ENCODE results near the gene EZH1. TPM values are rescaled to one million over a fixed set of nuclear protein-coding genes. Genes with fewer than 3 reads are reported as not detected.
"Not testable (repeated sequence)": the region's sequence is repeated elsewhere in the genome, so short reads cannot be mapped to it uniquely, and the experiment has no call there.

EZH1 gene
- total and polyA plus RNA-seq, 2 of the 4 experiments (the other 2 are of a cell fraction): 17.6 to 27.3 TPM

GRCh38 chr17:42667088-42667951 lies 77.5 kb downstream of the EZH1 start:
- Histone ChIP-seq H2AFZ (replicated peaks; ENCODE audit: low read length, poor library complexity) (peak overlapping the region; percentile 44), H4K20me1 (ENCODE audit: insufficient read depth, low read length) (peaks cover 16% of the 10 kb centered on the region), H3K14ac (replicated peaks; ENCODE audit: low read depth, low read length) (no peak overlapping the region; the same call in 1 of the 2 replicates), H3K4me1 (ENCODE audit: control insufficient read depth, insufficient read depth, low read length) (peaks cover 10% of the 10 kb centered on the region), H2BK15ac (ENCODE audit: low read depth, low read length) (no peak overlapping the region), H3K27me3 (ENCODE audit: control insufficient read depth, insufficient read depth, low read length) (no peaks in the 10 kb centered on the region), H3K9ac (ENCODE audit: low read depth, low read length) (no peak overlapping the region), H3K56ac (ENCODE audit: extremely low read depth, insufficient read depth, low read length) (no peak overlapping the region), H3K9me3 (ENCODE audit: control insufficient read depth, insufficient read depth, low read length) (no peaks in the 10 kb centered on the region), H2BK20ac (ENCODE audit: low read depth, low read length) (0 out of 2 replicates have a peak overlapping the region, but pooled peaks have one; percentile 12), H2AK9ac (replicated peaks; ENCODE audit: low read depth, low read length, poor library complexity) (peak overlapping the region; percentile 1), H4K91ac (ENCODE audit: insufficient read depth, low read depth, low read length) (no peak overlapping the region), H4K8ac (ENCODE audit: low read depth in 2 of 2, low read length in 2 of 2) (peak overlapping the region in 1 of 2 experiments; percentile 23; a peak in 1 of 4 replicates), H3K23ac (ENCODE audit: low read depth, low read length) (no peak overlapping the region), H3K27ac (ENCODE audit: insufficient read depth, low read length) (peak overlapping the region; percentile 46; the same call in 1 of the 2 replicates), H2BK5ac (ENCODE audit: low read depth, low read length, poor library complexity, severe bottlenecking) (peak overlapping the region; percentile 41), H3K79me1 (ENCODE audit: low read depth in 1 of 2, low read length in 2 of 2) (peaks cover 2 to 36% of the 10 kb centered on the region in 2 experiments; a peak in 2 of 4 replicates), H3K18ac (ENCODE audit: low read depth, low read length) (no peak overlapping the region), H2BK120ac (ENCODE audit: low read depth, low read length) (no peak overlapping the region), H3K9me1 (ENCODE audit: insufficient read depth, low read length) (peaks cover 9% of the 10 kb centered on the region; the same call in 1 of the 2 replicates), H4K5ac (ENCODE audit: low read depth, low read length) (no peak overlapping the region), H3K4me2 (ENCODE audit: low read depth, low read length) (no peak overlapping the region), H3K4me3 (ENCODE audit: insufficient read depth, low read depth, low read length) (no peak overlapping the region), H3K4ac (ENCODE audit: low read depth, low read length) (peak overlapping the region; percentile 12; the same call in 1 of the 2 replicates), H2AK5ac (ENCODE audit: low read depth, low read length) (peak overlapping the region; percentile 3; the same call in 1 of the 2 replicates), H3K36me3 (ENCODE audit: control insufficient read depth, insufficient read depth, low read length) (peaks cover 61% of the 10 kb centered on the region)
- ATAC-seq (ENCODE audit: low read depth) (peak; percentile 90), DNase-seq (peak; percentile 73)
- in situ Hi-C loops (cut with MboI; ENCODE audit: low sequenced_read_pairs) (no loop called here), dilution Hi-C loops (cut with HindIII; ENCODE audit: low sequenced_read_pairs, unreplicated experiment) (no loop called here), intact Hi-C loops (cut with micrococcal nuclease) (no loop called here)
- ChIA-PET CTCF (interaction anchor here (0.8 to 1.1 kb wide), 2 partner anchors 15 to 90 kb away, joined by 5 to 9 read pairs; partner anchors contain the start of gene PSMC3IP), POLR2A (ENCODE audit: unreplicated experiment) (no interaction called here)
- 33% methylated on average over 2 of the region's 7 CpGs; no CpG with 5 or more reads in 1 of the 2 experiments for WGBS, 2 experiments (ENCODE audit: extremely low coverage in 2 of 2, insufficient read length in 1 of 2)
- no TSS peak for BruUV-seq (replicated peaks)
- TF ChIP-seq MAZ (IDR thresholded peaks at IDR 0.05; ENCODE audit: borderline replicate concordance, low read depth, low read length) (no peak), NFE2L2 (IDR thresholded peaks at IDR 0.05; ENCODE audit: low read depth, low read length) (0 out of 2 replicates have a peak, but pooled peaks have one; percentile 3), FOS (IDR thresholded peaks at IDR 0.05; ENCODE audit: low read depth, low read length) (peak; percentile 68)

- H3K9me3 ChIP-seq (ENCODE audit: control insufficient read depth, insufficient read depth, low read length); H3K18ac ChIP-seq (ENCODE audit: low read depth, low read length); H3K9ac ChIP-seq (ENCODE audit: low read depth, low read length); H4K5ac ChIP-seq (ENCODE audit: low read depth, low read length); POLR2A ChIA-PET (ENCODE audit: unreplicated experiment); H2AFZ ChIP-seq (replicated peaks; ENCODE audit: low read length, poor library complexity); H3K4me3 ChIP-seq (ENCODE audit: insufficient read depth, low read depth, low read length); H3K56ac ChIP-seq (ENCODE audit: extremely low read depth, insufficient read depth, low read length); H2AK5ac ChIP-seq (ENCODE audit: low read depth, low read length); dilution Hi-C loops (cut with HindIII; ENCODE audit: low sequenced_read_pairs, unreplicated experiment); H3K23ac ChIP-seq (ENCODE audit: low read depth, low read length); H3K27me3 ChIP-seq (ENCODE audit: control insufficient read depth, insufficient read depth, low read length); H2BK20ac ChIP-seq (ENCODE audit: low read depth, low read length); H3K14ac ChIP-seq (replicated peaks; ENCODE audit: low read depth, low read length); intact Hi-C loops (cut with micrococcal nuclease); ATAC-seq (ENCODE audit: low read depth); CTCF ChIA-PET; H2BK15ac ChIP-seq (ENCODE audit: low read depth, low read length); H3K4ac ChIP-seq (ENCODE audit: low read depth, low read length); H2AK9ac ChIP-seq (replicated peaks; ENCODE audit: low read depth, low read length, poor library complexity); H2BK5ac ChIP-seq (ENCODE audit: low read depth, low read length, poor library complexity, severe bottlenecking); H2BK120ac ChIP-seq (ENCODE audit: low read depth, low read length); in situ Hi-C loops (cut with MboI; ENCODE audit: low sequenced_read_pairs); DNase-seq; H3K27ac ChIP-seq (ENCODE audit: insufficient read depth, low read length); H4K8ac ChIP-seq (ENCODE audit: low read depth in 2 of 2, low read length in 2 of 2); H4K91ac ChIP-seq (ENCODE audit: insufficient read depth, low read depth, low read length); H3K4me2 ChIP-seq (ENCODE audit: low read depth, low read length): not testable (repeated sequence)
- H3K4me1 ChIP-seq (ENCODE audit: control insufficient read depth, insufficient read depth, low read length): peaks cover 10% of the 10 kb centered on the region
- peaks cover 55% of the 10 kb centered on the region for H3K36me3 ChIP-seq (ENCODE audit: control insufficient read depth, insufficient read depth, low read length)
- BruUV-seq (replicated peaks): TSS peak; percentile 38
- 100% methylated on average over 1 of the region's 16 CpGs; no CpG with 5 or more reads in 1 of the 2 experiments for WGBS, 2 experiments (ENCODE audit: extremely low coverage in 2 of 2, insufficient read length in 1 of 2)
- peaks cover 2 to 39% of the 10 kb centered on the region in 2 experiments; a peak in 2 of 4 replicates for H3K79me1 ChIP-seq (ENCODE audit: low read depth in 1 of 2, low read length in 2 of 2)
- peaks cover 15% of the 10 kb centered on the region; the same call in 1 of the 2 replicates for H3K9me1 ChIP-seq (ENCODE audit: insufficient read depth, low read length)
- peaks cover 16% of the 10 kb centered on the region for H4K20me1 ChIP-seq (ENCODE audit: insufficient read depth, low read length)
Observed at GRCh38 chr17:42666126-42666525, 78.7 kb downstream of the EZH1 start.

All from IMR-90 (cell line).